Body of pancreas (tissue), 4 donors: ENCODE measurements around the gene TOMM70.

ENCODE experiments used
- POLR2A ChIP-seq, 3 donors: fragments of 450-650 bp; IDR thresholded peaks; one replicate each; pipeline ENCODE4 v1.6.1; 2016; ENCODE audit warnings: antibody characterized with exemption in 3 of 3, mild to moderate bottlenecking in 2 of 3
- TF ChIP-seq, protein P1 (sequence below), 7 experiments: fragments of 450-650 bp in 4 of 7; fragments of 200-600 bp in 3 of 7; sonication (generic) in 3 of 7; IDR thresholded peaks; one replicate each; pipeline ENCODE4 v1.5.1; 2016 to 2019; ENCODE audit warnings: antibody characterized with exemption in 7 of 7

GRCh38 chr3:100423611-100424010 lies 22.7 kb upstream of the TOMM70 start:
- TF ChIP-seq POLR2A (IDR thresholded peaks at IDR 0.05): no peak
- TF ChIP-seq, protein P1, sequence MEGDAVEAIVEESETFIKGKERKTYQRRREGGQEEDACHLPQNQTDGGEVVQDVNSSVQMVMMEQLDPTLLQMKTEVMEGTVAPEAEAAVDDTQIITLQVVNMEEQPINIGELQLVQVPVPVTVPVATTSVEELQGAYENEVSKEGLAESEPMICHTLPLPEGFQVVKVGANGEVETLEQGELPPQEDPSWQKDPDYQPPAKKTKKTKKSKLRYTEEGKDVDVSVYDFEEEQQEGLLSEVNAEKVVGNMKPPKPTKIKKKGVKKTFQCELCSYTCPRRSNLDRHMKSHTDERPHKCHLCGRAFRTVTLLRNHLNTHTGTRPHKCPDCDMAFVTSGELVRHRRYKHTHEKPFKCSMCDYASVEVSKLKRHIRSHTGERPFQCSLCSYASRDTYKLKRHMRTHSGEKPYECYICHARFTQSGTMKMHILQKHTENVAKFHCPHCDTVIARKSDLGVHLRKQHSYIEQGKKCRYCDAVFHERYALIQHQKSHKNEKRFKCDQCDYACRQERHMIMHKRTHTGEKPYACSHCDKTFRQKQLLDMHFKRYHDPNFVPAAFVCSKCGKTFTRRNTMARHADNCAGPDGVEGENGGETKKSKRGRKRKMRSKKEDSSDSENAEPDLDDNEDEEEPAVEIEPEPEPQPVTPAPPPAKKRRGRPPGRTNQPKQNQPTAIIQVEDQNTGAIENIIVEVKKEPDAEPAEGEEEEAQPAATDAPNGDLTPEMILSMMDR (IDR thresholded peaks at IDR 0.05): no peak
